SK-N-SH treated with all-trans-retinoic acid at 6 μM for 48 hours (cell line): Measurements from ENCODE around the gene AMZ1.
"Not testable (repeated sequence)": the region's sequence is repeated elsewhere in the genome, so short reads cannot be mapped to it uniquely, and the experiment has no call there.

Source experiments
- ATAC-seq: fragments of 200-7000 bp; cut with Tn5 transposase; 3 replicates; pipeline ENCODE4 v1.9.1; 2020; ENCODE audit warnings: mild to moderate bottlenecking, moderate library complexity
- ARNTL ChIP-seq: fragments of 450-650 bp; formaldehyde crosslinking; IDR thresholded peaks from 2 replicates; pipeline ENCODE4 v1.5.0; 2020; ENCODE audit warnings: low read depth, mild to moderate bottlenecking, moderate library complexity, borderline replicate concordance
- CREB5 ChIP-seq: fragments of 250-450 bp; sonication (Bioruptor Pico); IDR thresholded peaks from 2 replicates; pipeline ENCODE4 v1.5.1; 2020; ENCODE audit warnings: low read depth, mild to moderate bottlenecking, moderate library complexity
- CSDC2 ChIP-seq: fragments of 250-450 bp; sonication (Bioruptor Pico); IDR thresholded peaks from 2 replicates; pipeline ENCODE4 v1.5.0; 2020; ENCODE audit warnings: mild to moderate bottlenecking, moderate library complexity
- CSRNP3 ChIP-seq: fragments of 250-450 bp; sonication (Bioruptor Pico); IDR thresholded peaks from 2 replicates; pipeline ENCODE4 v1.5.1; 2021; ENCODE audit warnings: mild to moderate bottlenecking, moderate library complexity
- ESRRG ChIP-seq: fragments of 250-450 bp; sonication (Bioruptor Pico); IDR thresholded peaks from 2 replicates; pipeline ENCODE4 v1.6.1; 2021; ENCODE audit warnings: mild to moderate bottlenecking
- GLIS3 ChIP-seq: fragments of 250-450 bp; sonication (Bioruptor Pico); IDR thresholded peaks from 2 replicates; pipeline ENCODE4 v1.5.0; 2020; ENCODE audit warnings: mild to moderate bottlenecking, moderate library complexity
- ISL1 ChIP-seq: fragments of 250-450 bp; sonication (Bioruptor Pico); IDR thresholded peaks from 2 replicates; pipeline ENCODE4 v2.1.2; 2022; ENCODE audit warnings: mild to moderate bottlenecking, moderate library complexity
- PATZ1 ChIP-seq: fragments of 250-450 bp; sonication (Bioruptor Pico); IDR thresholded peaks from 2 replicates; pipeline ENCODE4 v1.8.0; 2020; ENCODE audit warnings: mild to moderate bottlenecking, moderate library complexity, borderline replicate concordance
- POU6F1 ChIP-seq: fragments of 250-450 bp; sonication (Bioruptor Pico); IDR thresholded peaks from 2 replicates; pipeline ENCODE4 v1.8.0; 2021; ENCODE audit warnings: low read depth, mild to moderate bottlenecking, moderate library complexity, borderline replicate concordance
- PPARA ChIP-seq: fragments of 250-450 bp; sonication (Bioruptor Pico); IDR thresholded peaks from 2 replicates; pipeline ENCODE4 v1.5.0; 2020; ENCODE audit warnings: mild to moderate bottlenecking, borderline replicate concordance
- RARB ChIP-seq: fragments of 250-450 bp; sonication (Bioruptor Pico); IDR thresholded peaks from 2 replicates; pipeline ENCODE4 v1.8.0; 2021; ENCODE audit warnings: mild to moderate bottlenecking, moderate library complexity
- SNAI2 ChIP-seq: fragments of 250-450 bp; sonication (Bioruptor Pico); IDR thresholded peaks from 2 replicates; pipeline ENCODE4 v1.5.0; 2020; ENCODE audit warnings: mild to moderate bottlenecking, moderate library complexity
- TCF4 ChIP-seq: fragments of 250-450 bp; sonication (Bioruptor Pico); IDR thresholded peaks from 2 replicates; pipeline ENCODE4 v1.8.0; 2021; ENCODE audit warnings: mild to moderate bottlenecking, moderate library complexity, borderline replicate concordance
- TOX ChIP-seq: fragments of 250-450 bp; sonication (Bioruptor Pico); IDR thresholded peaks from 2 replicates; pipeline ENCODE4 v1.8.0; 2021; ENCODE audit warnings: mild to moderate bottlenecking, moderate library complexity, borderline replicate concordance
- TSHZ2 ChIP-seq: fragments of 250-450 bp; sonication (Bioruptor Pico); IDR thresholded peaks from 2 replicates; pipeline ENCODE4 v1.5.0; 2020; ENCODE audit warnings: mild to moderate bottlenecking, moderate library complexity
- ZC3H10 ChIP-seq: fragments of 250-450 bp; sonication (Bioruptor Pico); IDR thresholded peaks from 2 replicates; pipeline ENCODE4 v1.5.1; 2021; ENCODE audit warnings: mild to moderate bottlenecking, moderate library complexity
- ZFP3 ChIP-seq: fragments of 250-450 bp; sonication (Bioruptor Pico); IDR thresholded peaks from 2 replicates; pipeline ENCODE4 v1.5.0; 2020; ENCODE audit warnings: mild to moderate bottlenecking, moderate library complexity
- ZFP30 ChIP-seq: fragments of 450-650 bp; formaldehyde crosslinking; IDR thresholded peaks from 2 replicates; pipeline ENCODE4 v1.5.0; 2022; ENCODE audit warnings: mild to moderate bottlenecking, moderate library complexity

Gene AMZ1

GRCh38 chr7:2726316-2727018 lies 38.5 kb downstream of the AMZ1 start (continued):
- TF ChIP-seq CSRNP3 (CRISPR knock-in tag) (no peak), TSHZ2 (CRISPR knock-in tag) (no peak)

- ATAC-seq = not testable (repeated sequence)
These were observed 39.2 kb downstream of the AMZ1 start for GRCh38 chr7:2727206-2727605.

- TF ChIP-seq ESRRG (CRISPR knock-in tag) = no peak
- TF ChIP-seq CSRNP3 (CRISPR knock-in tag) = no peak
- TF ChIP-seq RARB (CRISPR knock-in tag) = no peak
- TF ChIP-seq, all 23 proteins: peak for 0
- ATAC-seq = peak; percentile 52
These were observed 40.5 kb downstream of the AMZ1 start for GRCh38 chr7:2728316-2729030.

GRCh38 chr7:2729031-2729892 lies 41.3 kb downstream of the AMZ1 start:
- no peak for ATAC-seq
- TF ChIP-seq TSHZ2 (CRISPR knock-in tag) = no peak
- no peak for TF ChIP-seq GLIS3 (CRISPR knock-in tag)
- TF ChIP-seq CREB5 (CRISPR knock-in tag) = no peak
- no peak for TF ChIP-seq ZFP30
- TF ChIP-seq ZFP3 (CRISPR knock-in tag) = no peak
- no peak for TF ChIP-seq ESRRG (CRISPR knock-in tag)
- no peak for TF ChIP-seq ISL1
- TF ChIP-seq ARNTL = no peak
- TF ChIP-seq PPARA = no peak
- no peak for TF ChIP-seq ZC3H10
- no peak for TF ChIP-seq CSDC2 (CRISPR knock-in tag)
- TF ChIP-seq PATZ1 (CRISPR knock-in tag) = no peak
- TF ChIP-seq TOX (CRISPR knock-in tag) = no peak
- TF ChIP-seq RARB (CRISPR knock-in tag) = no peak
- no peak for TF ChIP-seq TCF4 (CRISPR knock-in tag)
- TF ChIP-seq POU6F1 = no peak
- TF ChIP-seq SNAI2 (CRISPR knock-in tag) = no peak
